Pulmonary artery endothelial cell (primary cell): Measurements from ENCODE around the gene B4GALNT4. TPM values are rescaled to one million over a fixed set of nuclear protein-coding genes. Genes with fewer than 3 reads are reported as not detected.
"Not testable (repeated sequence)": the region's sequence is repeated elsewhere in the genome, so short reads cannot be mapped to it uniquely, and the experiment has no call there.

ENCODE experiments used
- DNase-seq: peaks from one replicate; pipeline ENCODE4 v3.0.0-alpha.2; 2011; ENCODE audit warnings: low read depth, low spot score
- total RNA-seq: library from RNA; depleted of rRNA; stranded (reverse); fragments of >200 nt; gene quantifications from 2 replicates; pipeline ENCODE4 v1.2.3, GENCODE V29; 2014

B4GALNT4 gene
- total RNA-seq, 1 donor from 2014 or later = 1.5 TPM

DNA sequence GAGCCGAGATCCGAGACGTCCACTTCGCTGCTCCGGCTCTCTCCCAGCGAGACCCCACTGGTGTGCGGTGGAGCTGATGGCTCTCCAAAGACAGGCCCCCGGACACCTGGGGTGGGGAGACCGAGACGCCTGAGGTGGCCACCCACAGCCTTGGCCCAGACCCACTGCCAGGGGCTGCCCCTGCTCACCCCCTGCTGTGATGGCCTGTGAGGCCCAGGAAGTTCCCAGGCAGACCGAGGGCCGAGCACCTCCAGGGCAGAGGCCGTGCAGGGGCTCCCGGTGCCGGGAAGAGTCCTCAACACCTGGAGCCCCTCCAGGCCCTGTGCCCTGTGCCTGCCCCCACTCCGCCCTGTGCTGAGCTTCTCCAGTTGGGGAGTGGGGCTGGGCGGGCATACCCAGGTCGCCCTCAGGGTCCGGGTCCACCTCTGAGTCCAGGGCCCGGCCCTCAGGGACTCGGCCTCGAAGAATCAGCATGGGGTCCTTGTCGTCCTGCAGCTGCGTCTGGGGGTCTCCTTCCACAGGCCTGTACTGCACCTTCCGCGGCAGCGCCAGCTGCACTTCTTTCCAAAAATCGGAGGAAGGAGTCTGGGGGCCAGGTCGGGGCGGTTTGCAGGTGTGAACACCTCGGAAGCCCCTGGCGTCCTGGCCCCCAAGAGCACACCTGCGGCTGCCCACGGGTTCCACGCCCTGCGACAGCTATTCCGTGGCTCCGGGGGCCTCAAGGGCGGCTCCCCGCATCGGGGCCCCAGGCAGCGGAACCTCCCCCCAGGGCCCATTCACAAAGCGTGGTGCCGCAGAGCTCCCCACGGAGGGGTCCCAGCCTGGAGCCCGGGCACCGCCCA is 36.9 kb downstream of the B4GALNT4 start:
- no peak for DNase-seq

- no peak for DNase-seq
These were observed 37.7 kb downstream of the B4GALNT4 start for GRCh38 chr11:406796-407650.

DNA sequence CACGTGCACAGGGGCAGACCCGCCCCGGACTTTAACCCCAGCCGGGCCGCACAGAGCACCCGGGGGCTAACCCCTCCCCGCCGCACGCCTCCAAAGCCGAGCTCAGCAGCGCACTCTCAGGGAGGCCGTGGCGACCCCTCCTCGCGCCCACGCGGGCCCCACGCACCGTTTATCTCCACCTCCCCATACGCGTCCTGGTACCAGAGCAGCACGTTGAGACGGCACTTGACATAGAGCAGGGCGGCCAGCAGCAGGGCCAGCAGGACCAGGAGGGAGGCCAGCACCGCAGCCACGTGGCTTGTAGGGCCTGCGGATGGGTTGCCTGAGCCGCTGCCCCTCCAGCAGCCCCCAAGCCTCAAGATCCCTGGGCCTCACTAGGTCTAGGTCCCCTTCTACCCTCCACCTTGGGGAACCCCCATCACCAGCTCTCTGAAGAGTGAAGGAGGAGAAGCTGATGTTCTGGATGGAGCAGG is 38.4 kb downstream of the B4GALNT4 start:
- DNase-seq = no peak

GRCh38 chr11:408154-409007 is 39.1 kb downstream of the B4GALNT4 start:
- no peak for DNase-seq

GRCh38 chr11:409008-409599 is 39.8 kb downstream of the B4GALNT4 start:
- no peak for DNase-seq

DNA sequence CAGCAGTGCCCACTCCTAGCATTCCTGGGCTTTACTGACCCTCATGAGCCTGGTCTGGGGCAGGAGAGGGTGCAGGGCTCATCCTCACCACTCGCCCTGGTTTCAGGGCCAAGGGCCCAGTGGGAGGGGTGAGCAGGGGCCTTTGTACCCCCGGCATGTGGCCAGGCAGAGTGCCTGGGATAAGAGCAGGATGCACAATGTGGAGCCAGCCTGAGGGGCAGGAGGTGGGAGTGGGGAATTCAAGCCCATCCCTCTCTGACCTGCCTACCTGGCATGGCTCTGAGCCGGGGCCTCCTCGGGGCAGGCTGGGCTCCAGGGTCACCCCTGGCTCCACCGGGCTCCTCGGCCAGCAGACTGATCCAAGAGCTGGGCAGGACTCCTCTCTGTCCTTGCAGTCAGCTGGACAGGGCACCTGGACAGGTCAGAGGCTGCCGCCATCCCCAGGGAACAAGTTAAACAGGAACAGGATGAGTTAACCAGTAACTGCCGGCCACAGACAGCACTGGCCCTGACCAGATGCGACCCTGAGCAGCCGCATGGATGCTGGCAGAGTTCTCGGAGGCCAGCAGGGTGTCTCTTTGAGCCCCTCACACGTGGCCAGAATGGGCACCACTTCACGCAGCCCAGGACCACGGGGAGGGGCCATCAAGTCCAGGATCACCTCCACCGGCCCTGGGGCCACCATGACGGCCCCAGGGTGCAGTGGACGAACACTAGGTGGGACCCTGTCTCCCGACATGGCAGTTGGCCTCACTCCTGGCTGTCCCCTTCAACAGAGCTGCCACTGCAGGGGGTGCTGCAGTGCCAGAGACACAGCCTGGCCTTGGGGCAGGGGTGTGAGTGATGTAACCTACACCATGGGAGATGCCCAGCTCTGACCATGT is 40.5 kb downstream of the B4GALNT4 start:
- no peak for DNase-seq

- not testable (repeated sequence) for DNase-seq
These were observed 41.4 kb downstream of the B4GALNT4 start for GRCh38 chr11:410711-411110.

GRCh38 chr11:411520-411919 is 42.2 kb downstream of the B4GALNT4 start:
- not testable (repeated sequence) for DNase-seq

DNA sequence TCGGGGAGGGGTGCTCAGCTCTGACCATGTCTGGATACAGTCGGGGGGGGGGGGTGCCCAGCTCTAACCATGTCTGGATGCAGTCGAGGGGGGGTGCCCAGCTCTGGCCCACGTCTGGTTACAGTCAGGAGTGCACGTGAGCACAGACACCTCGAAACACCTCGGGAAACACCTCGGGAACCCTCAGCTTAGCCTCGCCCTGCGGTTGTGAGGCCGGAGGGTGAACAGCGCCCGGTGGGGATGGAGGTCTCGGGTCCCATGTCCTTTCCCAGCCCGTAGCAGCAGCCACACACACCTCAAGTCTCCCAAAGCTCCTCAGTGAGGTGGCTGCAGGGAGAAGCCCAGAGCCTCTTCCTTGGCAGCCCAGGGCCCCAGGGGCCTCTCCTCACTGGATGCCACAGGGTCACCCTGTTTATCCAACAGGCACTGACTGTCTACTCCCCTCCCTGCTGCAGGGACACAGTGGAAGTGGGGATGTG is 43.4 kb downstream of the B4GALNT4 start:
- no peak for DNase-seq

DNA sequence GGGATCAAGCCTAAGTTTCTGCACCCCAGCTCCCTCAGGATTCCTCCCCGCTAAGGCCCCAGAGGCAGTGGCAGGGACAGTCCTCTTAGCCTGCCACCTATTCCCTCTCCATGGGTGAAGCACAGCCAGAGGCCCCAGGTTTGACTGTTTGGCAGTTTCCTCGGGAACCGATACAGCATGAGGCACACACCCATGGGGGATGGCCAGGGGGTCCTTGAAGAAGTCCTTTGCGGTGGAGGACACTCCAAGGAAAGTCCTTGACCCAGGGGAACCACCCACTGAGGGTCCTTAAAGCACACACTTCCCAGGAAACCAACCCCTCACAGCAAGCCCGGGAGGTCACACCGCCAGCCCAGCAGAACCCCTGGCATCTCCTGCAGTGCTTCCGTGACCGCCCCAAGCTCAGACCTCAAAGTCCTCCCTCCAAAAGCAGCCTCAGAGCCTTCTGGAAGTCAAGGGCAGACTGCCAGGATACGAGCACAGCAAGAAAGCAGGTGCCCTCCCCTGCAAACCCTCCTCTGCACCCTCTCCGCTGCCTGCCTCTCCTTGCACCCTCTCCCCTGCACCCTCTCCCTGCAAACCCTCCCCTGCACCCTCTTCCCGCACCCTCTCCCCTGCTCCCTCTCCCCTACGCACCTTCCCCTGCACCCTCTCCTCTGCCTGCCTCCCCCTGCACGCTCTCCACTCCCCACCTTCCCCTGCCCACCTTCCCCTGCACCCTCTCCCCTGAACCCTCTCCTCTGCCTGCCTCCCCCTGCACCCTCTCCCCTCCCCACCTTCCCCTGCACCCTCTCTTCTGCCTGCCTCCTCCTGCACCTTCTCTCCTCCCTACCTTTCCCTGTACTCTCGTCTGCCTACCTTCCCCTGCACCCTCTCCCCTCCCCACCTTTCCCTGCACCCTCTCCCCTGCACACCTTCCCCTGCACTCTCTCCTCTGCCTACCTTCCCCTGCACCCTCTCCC is 44.1 kb downstream of the B4GALNT4 start:
- DNase-seq = no peak

DNA sequence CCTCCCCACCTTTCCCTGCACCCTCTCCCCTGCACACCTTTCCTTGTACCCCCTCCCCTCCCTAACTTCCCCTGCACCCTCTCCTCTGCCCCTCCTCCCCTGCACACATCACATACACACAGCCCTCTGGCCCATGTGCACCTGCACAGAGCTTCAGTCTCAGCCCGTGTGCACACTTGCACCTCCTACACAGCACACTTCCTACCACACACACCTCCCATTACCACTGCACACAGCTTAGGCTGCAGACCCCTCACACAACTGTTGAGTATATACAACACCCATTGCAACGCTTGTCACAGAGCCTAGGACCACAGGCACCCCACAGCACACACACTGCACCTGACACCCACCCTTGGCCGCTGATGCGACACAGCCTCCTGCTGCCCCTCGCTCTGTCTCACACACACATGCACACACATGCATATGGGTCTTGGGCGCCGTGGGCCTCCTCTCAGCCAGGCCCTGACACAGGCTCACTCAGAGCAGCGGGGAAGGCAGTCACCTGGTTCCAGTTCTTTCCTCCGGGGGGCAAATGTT is 45.1 kb downstream of the B4GALNT4 start:
- DNase-seq = no peak

GRCh38 chr11:415640-416041 is 46.3 kb downstream of the B4GALNT4 start:
- no peak for DNase-seq

GRCh38 chr11:416051-416756 is 46.9 kb downstream of the B4GALNT4 start:
- no peak for DNase-seq

GRCh38 chr11:416757-417621 is 47.7 kb downstream of the B4GALNT4 start:
- no peak for DNase-seq

GRCh38 chr11:417652-418342 is 48.5 kb downstream of the B4GALNT4 start:
- DNase-seq = no peak
